Endothelial cell of umbilical vein (primary cell): ENCODE results near the gene PLEKHG5. TPM values are rescaled to one million over a fixed set of nuclear protein-coding genes. Genes with fewer than 3 reads are reported as not detected.

Source experiments
- BruUV-seq: library from RNA; stranded (reverse); fragments of 400-500 nt; replicated peaks from 2 replicates; lab custom pipeline; 2021; lab: Mats Ljungman, UMichigan
- CTCF ChIA-PET: fragments of 300-600, 350-600 bp; sonication (Branson Sonifier 250); formaldehyde crosslinking; loops from one replicate; lab custom pipeline; 2021; ENCODE audit warnings: antibody characterized with exemption, inconsistent platforms; lab: Charles Lee
- POLR2A ChIA-PET: fragments of 300-600, 350-600 bp; sonication (Branson Sonifier 250); formaldehyde crosslinking; loops from one replicate; lab custom pipeline; 2021; ENCODE audit warnings: antibody characterized with exemption, inconsistent platforms; lab: Charles Lee
- DNase-seq: peaks from one replicate; pipeline ENCODE4 v3.0.0-alpha.2; 2011; ENCODE audit warnings: low read depth, low spot score
- FAIRE-seq: peaks from 2 replicates; lab custom pipeline; 2011; peaks lifted over from hg19 to GRCh38; lab: Jason Lieb, UNC
- H2AFZ ChIP-seq: 2 replicates; pipeline ENCODE4 v1.6.0; 2012; ENCODE audit warnings: low read depth, low read length, control low read depth, inconsistent platforms
- H3K27ac ChIP-seq: 2 replicates; pipeline ENCODE4 v1.5.1; 2011; ENCODE audit warnings: low read depth, mild to moderate bottlenecking, control low read depth, low read length, moderate library complexity; ENCODE audit not compliant: insufficient read depth
- H3K27me3 ChIP-seq, 2 experiments: 2 replicates each; pipeline versions ENCODE4 v1.6.0 to v1.6.1; 2011; ENCODE audit warnings: low read length in 2 of 2, mixed read lengths in 1 of 2; ENCODE audit not compliant: control insufficient read depth in 2 of 2, insufficient read depth in 2 of 2
- H3K36me3 ChIP-seq, 2 experiments: 2 replicates in 1 of 2; 3 replicates in 1 of 2; pipeline ENCODE4 v1.5.1; 2011; ENCODE audit warnings: low read length in 2 of 2, mild to moderate bottlenecking in 1 of 2, moderate library complexity in 1 of 2; ENCODE audit not compliant: control insufficient read depth in 2 of 2, insufficient read depth in 2 of 2; ENCODE audit errors: extremely low read depth in 1 of 2
- H3K4me1 ChIP-seq: 3 replicates; pipeline ENCODE4 v1.5.1; 2011; ENCODE audit warnings: mild to moderate bottlenecking, low read length; ENCODE audit not compliant: control insufficient read depth, insufficient read depth; ENCODE audit errors: extremely low read depth
- H3K4me2 ChIP-seq: 2 replicates; pipeline ENCODE4 v1.6.1; 2011; ENCODE audit warnings: low read length, control low read depth, mixed read lengths; ENCODE audit not compliant: insufficient read depth
- H3K4me3 ChIP-seq, 3 experiments: fragments of 200-600 bp in 1 of 3; sonication (generic), shearing (Covaris generic) in 1 of 3; replicated peaks in 1 of 3; 2 replicates each; pipeline ENCODE4 v1.5.1; 2011 to 2016; ENCODE audit warnings: control low read depth in 3 of 3, low read length in 3 of 3, mild to moderate bottlenecking in 2 of 3, inconsistent platforms in 1 of 3, low read depth in 1 of 3, moderate library complexity in 1 of 3; ENCODE audit not compliant: insufficient read depth in 1 of 3
- H3K79me2 ChIP-seq: 2 replicates; pipeline ENCODE4 v1.6.0; 2012; ENCODE audit warnings: low read length, inconsistent platforms; ENCODE audit not compliant: control insufficient read depth, insufficient read depth
- H3K9ac ChIP-seq: replicated peaks from 2 replicates; pipeline ENCODE3; 2011; ENCODE audit warnings: low read length, control low read depth; ENCODE audit not compliant: insufficient read depth; ENCODE audit errors: extremely low read depth
- H3K9me1 ChIP-seq: replicated peaks from 3 replicates; pipeline ENCODE4 v1.6.0; 2011; ENCODE audit warnings: mild to moderate bottlenecking, low read length; ENCODE audit not compliant: control insufficient read depth, insufficient read depth; ENCODE audit errors: extremely low read depth
- H3K9me3 ChIP-seq: replicated peaks from 2 replicates; pipeline ENCODE4 v1.5.1; 2012; ENCODE audit warnings: low read length, inconsistent platforms; ENCODE audit not compliant: control insufficient read depth, insufficient read depth
- H4K20me1 ChIP-seq: replicated peaks from 2 replicates; pipeline ENCODE3; 2011; ENCODE audit warnings: mild to moderate bottlenecking, low read length; ENCODE audit not compliant: control insufficient read depth, insufficient read depth; ENCODE audit errors: extremely low read depth
- CTCF ChIP-seq, 2 donors: IDR thresholded peaks; 1 replicate in 1 of 2; 2 replicates in 1 of 2; pipeline ENCODE4 v1.5.1; 2011; ENCODE audit warnings: low read length in 2 of 2, mild to moderate bottlenecking in 2 of 2, moderate library complexity in 2 of 2, control low read depth in 1 of 2, inconsistent platforms in 1 of 2, low read depth in 1 of 2; ENCODE audit not compliant: insufficient read depth in 1 of 2; ENCODE audit errors: extremely low read depth in 1 of 2
- EZH2 ChIP-seq: IDR thresholded peaks from 2 replicates; pipeline ENCODE4 v1.6.1; 2012; ENCODE audit warnings: borderline replicate concordance, low read depth, mild to moderate bottlenecking, moderate library complexity, low read length, inconsistent platforms; ENCODE audit not compliant: severe bottlenecking
- FOS ChIP-seq: IDR thresholded peaks from 2 replicates; pipeline ENCODE4 v1.6.1; 2011; ENCODE audit warnings: mild to moderate bottlenecking, low read length, moderate library complexity, borderline replicate concordance; ENCODE audit not compliant: insufficient read depth
- GATA2 ChIP-seq: IDR thresholded peaks from 2 replicates; pipeline ENCODE4 v1.7.0; 2011; ENCODE audit warnings: low read depth, mild to moderate bottlenecking, moderate library complexity, mixed read lengths, low read length; ENCODE audit not compliant: insufficient read length, insufficient read depth
- JUN ChIP-seq: IDR thresholded peaks from 2 replicates; pipeline ENCODE4 v1.6.1; 2011; ENCODE audit warnings: borderline replicate concordance, low read depth; ENCODE audit not compliant: insufficient read length, insufficient read depth
- MAX ChIP-seq: IDR thresholded peaks from 2 replicates; pipeline ENCODE4 v1.6.1; 2011; ENCODE audit not compliant: insufficient read depth, insufficient read length
- MYC ChIP-seq: IDR thresholded peaks from one replicate; pipeline ENCODE4 v1.6.1; 2011; ENCODE audit warnings: mild to moderate bottlenecking, low read depth, low read length
- POLR2A ChIP-seq: IDR thresholded peaks from 2 replicates; pipeline ENCODE4 v1.6.1; 2012; ENCODE audit warnings: low read depth, mild to moderate bottlenecking, control low read depth, low read length
- POLR2AphosphoS5 ChIP-seq: IDR thresholded peaks from 2 replicates; pipeline ENCODE4 v1.6.1; 2012; ENCODE audit warnings: low read depth, mild to moderate bottlenecking, control low read depth, low read length, moderate library complexity; ENCODE audit not compliant: insufficient read depth
- dilution Hi-C: fragments of 300-500 bp; cut with MboI; formaldehyde crosslinking; loops from one replicate; pipeline ENCODE4 v1.15.0; 2019; ENCODE audit warnings: low sequenced_read_pairs; ENCODE audit not compliant: extremely low pct_ligation_motif_present
- intact Hi-C: fragments of 100-400 bp; cut with micrococcal nuclease; formaldehyde crosslinking; loops from one replicate; pipeline ENCODE4 v1.10.0; 2022
- polyA plus RNA-seq, 4 experiments: library from polyadenylated mRNA; depleted of rRNA in 3 of 4; stranded (reverse) in 3 of 4; unstranded in 1 of 4; fragments of >200 nt; gene quantifications; 2 replicates each; pipeline versions ENCODE4 v1.2.1 to v1.2.3, GENCODE V29; 2011 to 2012; ENCODE audit warnings: missing spikeins in 1 of 4
- total RNA-seq: library from RNA; stranded (reverse); gene quantifications from 2 replicates; pipeline ENCODE4 v1.2.3, GENCODE V29; 2021

Gene PLEKHG5
- total and polyA plus RNA-seq, 2 donors (not counting 3 experiments of a cell fraction or from before 2014, with no cell fraction given), result 30.6 to 56.9 TPM

GRCh38 chr1:6473156-6473555, 18.3 kb downstream of the PLEKHG5 start:
- intact Hi-C loops (no loop called here), dilution Hi-C loops (no loop called here)
- no peaks in the 10 kb centered on the region for H3K27me3 ChIP-seq
- no peaks in the 10 kb centered on the region for H3K9me1 ChIP-seq
- no peak for DNase-seq
- FAIRE-seq, result no peak
- no peaks in the 10 kb centered on the region for H3K4me1 ChIP-seq
- H3K9me3 ChIP-seq, result no peaks in the 10 kb centered on the region
- no peaks in the 10 kb centered on the region for H3K79me2 ChIP-seq
- H4K20me1 ChIP-seq, result no peaks in the 10 kb centered on the region
- H3K4me3 ChIP-seq, result no peak overlapping the region
- H3K4me2 ChIP-seq, result no peak overlapping the region
- H3K36me3 ChIP-seq, result peaks cover 13 to 63% of the 10 kb centered on the region in 2 experiments
- ChIA-PET POLR2A (no interaction called here), CTCF (interaction anchor here (1.5 to 1.7 kb wide), 2 partner anchors 13 to 50 kb away, joined by 4 to 6 read pairs; no protein-coding TSS in a partner anchor)
- no TSS peak for BruUV-seq
- TF ChIP-seq CTCF (IDR thresholded peaks at IDR 0.05; ENCODE audit: extremely low read depth in 1 of 2, insufficient read depth in 1 of 2, low read depth in 1 of 2, low read length in 2 of 2) (no peak), JUN (no peak), FOS (no peak), GATA2 (no peak), MYC (no peak), POLR2A (no peak), MAX (no peak), EZH2 (no peak), POLR2AphosphoS5 (no peak)
- H3K9ac ChIP-seq, result no peak overlapping the region
- no peak overlapping the region for H3K27ac ChIP-seq
- no peak overlapping the region for H2AFZ ChIP-seq
